Pancreas (tissue), 10 donors: Measurements from ENCODE around the gene PHF19. TPM values are rescaled to one million over a fixed set of nuclear protein-coding genes. Genes with fewer than 3 reads are reported as not detected.

Experiments used
- ATAC-seq, 4 donors: fragments of 200-7000 bp; cut with Tn5 transposase; one replicate each; pipeline versions ENCODE4 v1.8.0 to v1.9.1; 2020; ENCODE audit warnings: mild to moderate bottlenecking in 4 of 4, moderate library complexity in 4 of 4
- DNase-seq, 6 donors: peaks; one replicate each; pipeline ENCODE4 v3.0.0-alpha.2; 2020
- FAIRE-seq: peaks from 2 replicates; lab custom pipeline; 2012; peaks lifted over from hg19 to GRCh38; lab: Jason Lieb, UNC
- H3K27ac ChIP-seq, 4 donors: fragments of 200-600 bp; sonication (generic); 1 replicate in 3 of 4; 2 replicates in 1 of 4; pipeline versions ENCODE4 v1.5.0 to v1.8.0; 2020
- H3K27me3 ChIP-seq, 4 donors: fragments of 200-600 bp; one replicate each; pipeline ENCODE4 v1.8.0; 2021
- H3K36me3 ChIP-seq, 3 donors: fragments of 200-600 bp; sonication (generic) in 1 of 3; one replicate each; pipeline versions ENCODE4 v1.5.0 to v1.8.0; 2020 to 2021
- H3K4me1 ChIP-seq, 3 donors: fragments of 200-600 bp; one replicate each; pipeline ENCODE4 v1.8.0; 2021
- H3K4me3 ChIP-seq, 4 donors: fragments of 200-600 bp; sonication (generic) in 2 of 4; one replicate each; pipeline versions ENCODE4 v1.5.0 to v1.8.0; 2020 to 2021
- H3K9me3 ChIP-seq, 4 donors: fragments of 200-600 bp; one replicate each; pipeline ENCODE4 v1.8.0; 2021
- WGBS, 2 donors: extraction: QIAGEN DNeasy Blood & Tissue Kit; methylation state at CpG; one replicate each; pipeline ENCODE4 v1.1.7; 2013; 5-methylcytosine and 5-hydroxymethylcytosine counted together
- intact Hi-C, 3 donors: fragments of 100-400 bp; cut with DNase I; formaldehyde crosslinking; loops; one replicate each; pipeline versions ENCODE4 v1.11.1 to v1.14.2; 2022
- polyA plus RNA-seq, 2 donors: library from polyadenylated mRNA; stranded (reverse); fragments of 200-250 nt; gene quantifications; one replicate each; pipeline ENCODE4 v1.2.3, GENCODE V29; 2013
- total RNA-seq, 6 donors: library from RNA; stranded (reverse); fragmentation: NEBNext Ultra II Directional in 4 of 6; extraction: Animal tissue kit (Norgen Biotek cat#: 25700) in 4 of 6; gene quantifications; one replicate each; pipeline versions ENCODE4 v1.2.1 to v1.2.4, GENCODE V29; 2021 to 2023
- TF ChIP-seq, protein P1 (sequence below), 4 donors: fragments of 200-600 bp; sonication (generic) in 3 of 4; IDR thresholded peaks; one replicate each; pipeline versions ENCODE4 v1.5.0 to v1.8.0; 2021; ENCODE audit warnings: antibody characterized with exemption in 4 of 4
- donor health status: healthy with polysubstance abuse.
- donor health status: DM: no; HTN: no; CAD: no; lungs with moderate emphysema.
- donor health status: DM: no; HTN: no; CAD: no.
- donor health status: control.
- donor health status: control.
- donor health status: Bipolar disorder and iron deficiency.
- donor health status: DM: yes; HTN: yes; CAD: no.
- donor health status: DM: no; HTN: no; CAD: no.
- donor health status: DM: no; HTN: no; CAD: no.
- donor health status: DM: yes; HTN: yes; CAD: no.

Gene PHF19
- total and polyA plus RNA-seq, 8 donors = 2.2 to 7.4 (median 4.4) TPM

DNA sequence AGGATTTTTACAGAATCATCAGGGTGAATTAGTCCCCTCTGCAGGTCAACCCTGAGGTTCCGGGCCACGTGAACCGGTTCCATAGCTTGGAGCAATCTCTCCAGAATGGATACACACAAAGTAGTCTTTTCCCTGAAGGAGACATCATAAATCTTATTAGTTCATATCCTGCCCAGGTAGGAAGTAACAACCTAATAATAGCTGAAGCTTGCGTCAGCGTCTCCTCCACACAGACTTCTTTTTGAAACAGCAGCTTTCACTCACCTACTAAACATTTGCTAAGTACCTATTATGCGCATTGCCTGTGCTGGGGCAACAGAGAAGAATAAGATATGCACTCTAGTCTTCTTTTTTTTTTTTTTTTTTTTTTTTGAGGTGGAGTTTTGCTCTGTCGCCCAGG, 43.7 kb downstream of the PHF19 start:
- no peak for FAIRE-seq
- intact Hi-C loops = no loop called here
- Histone ChIP-seq H3K4me1 (no peaks in the 10 kb centered on the region), H3K27me3 (no peaks in the 10 kb centered on the region), H3K27ac (no peak overlapping the region), H3K36me3 (peaks cover 0 to 31% (median 0%) of the 10 kb centered on the region in 3 donors), H3K9me3 (no peaks in the 10 kb centered on the region), H3K4me3 (no peak overlapping the region)
- no peak for DNase-seq
- TF ChIP-seq, protein P1, sequence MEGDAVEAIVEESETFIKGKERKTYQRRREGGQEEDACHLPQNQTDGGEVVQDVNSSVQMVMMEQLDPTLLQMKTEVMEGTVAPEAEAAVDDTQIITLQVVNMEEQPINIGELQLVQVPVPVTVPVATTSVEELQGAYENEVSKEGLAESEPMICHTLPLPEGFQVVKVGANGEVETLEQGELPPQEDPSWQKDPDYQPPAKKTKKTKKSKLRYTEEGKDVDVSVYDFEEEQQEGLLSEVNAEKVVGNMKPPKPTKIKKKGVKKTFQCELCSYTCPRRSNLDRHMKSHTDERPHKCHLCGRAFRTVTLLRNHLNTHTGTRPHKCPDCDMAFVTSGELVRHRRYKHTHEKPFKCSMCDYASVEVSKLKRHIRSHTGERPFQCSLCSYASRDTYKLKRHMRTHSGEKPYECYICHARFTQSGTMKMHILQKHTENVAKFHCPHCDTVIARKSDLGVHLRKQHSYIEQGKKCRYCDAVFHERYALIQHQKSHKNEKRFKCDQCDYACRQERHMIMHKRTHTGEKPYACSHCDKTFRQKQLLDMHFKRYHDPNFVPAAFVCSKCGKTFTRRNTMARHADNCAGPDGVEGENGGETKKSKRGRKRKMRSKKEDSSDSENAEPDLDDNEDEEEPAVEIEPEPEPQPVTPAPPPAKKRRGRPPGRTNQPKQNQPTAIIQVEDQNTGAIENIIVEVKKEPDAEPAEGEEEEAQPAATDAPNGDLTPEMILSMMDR (IDR thresholded peaks at IDR 0.05) = no peak
- 96% methylated on average over 7 of the region's 7 CpGs for WGBS, 2 donors
- ATAC-seq = no peak

DNA sequence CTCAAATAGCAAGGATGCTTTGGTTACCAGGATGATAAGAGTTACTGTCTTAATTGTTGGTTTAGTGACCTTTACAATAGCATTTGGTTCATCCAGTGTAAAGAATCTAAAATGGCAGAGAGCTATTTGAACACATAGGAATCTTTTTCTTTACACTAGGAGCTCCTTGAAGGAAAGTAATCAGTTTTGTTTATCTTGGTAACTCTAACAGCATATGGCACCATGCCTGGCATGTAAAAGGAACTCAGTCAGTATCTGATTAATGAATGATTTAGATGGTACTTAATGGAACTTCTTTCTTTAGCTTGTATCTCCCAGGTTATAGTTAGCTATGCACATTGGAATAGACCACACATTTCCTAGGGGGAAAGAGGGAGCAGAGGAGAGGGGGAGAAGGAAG, 44.2 kb downstream of the PHF19 start:
- Histone ChIP-seq H3K36me3 (peaks cover 0 to 36% (median 0%) of the 10 kb centered on the region in 3 donors), H3K4me1 (no peaks in the 10 kb centered on the region), H3K9me3 (no peaks in the 10 kb centered on the region), H3K27ac (no peak overlapping the region), H3K27me3 (no peaks in the 10 kb centered on the region), H3K4me3 (no peak overlapping the region)
- no peak for ATAC-seq
- no peak for FAIRE-seq
- TF ChIP-seq, protein P1 (IDR thresholded peaks at IDR 0.05) = no peak
- DNase-seq = no peak
- intact Hi-C loops = no loop called here

DNA sequence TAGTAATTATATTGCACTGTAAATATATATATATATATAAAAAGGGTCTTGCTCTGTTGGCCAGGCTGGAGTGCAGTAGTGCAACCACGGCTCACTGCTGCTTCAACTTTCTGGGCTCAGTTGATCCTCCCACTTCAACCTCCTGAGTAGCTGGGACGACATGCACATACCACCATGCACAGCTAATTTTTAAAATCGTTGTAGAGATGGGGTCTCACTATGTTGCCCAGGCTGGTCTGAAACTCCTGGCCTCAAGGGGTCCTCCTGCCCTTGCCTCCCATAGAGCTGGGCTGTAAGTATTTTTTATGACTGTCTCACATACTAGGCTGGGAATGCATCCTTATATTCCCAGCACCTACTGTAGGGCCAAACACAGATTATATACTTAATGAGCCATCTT, 46.1 kb downstream of the PHF19 start:
- no peak for ATAC-seq
- FAIRE-seq = no peak
- no peaks in the 10 kb centered on the region for H3K9me3 ChIP-seq
- no peak overlapping the region for H3K27ac ChIP-seq
- H3K36me3 ChIP-seq = peaks cover 0 to 43% (median 0%) of the 10 kb centered on the region in 3 donors
- TF ChIP-seq, protein P1 (IDR thresholded peaks at IDR 0.05) = no peak
- 87 to 93% methylated on average over 3 of the region's 3 CpGs for WGBS, 2 donors
- DNase-seq = no peak
- H3K4me3 ChIP-seq = no peak overlapping the region
- no peaks in the 10 kb centered on the region for H3K27me3 ChIP-seq
- intact Hi-C loops = no loop called here
- H3K4me1 ChIP-seq = no peaks in the 10 kb centered on the region

DNA sequence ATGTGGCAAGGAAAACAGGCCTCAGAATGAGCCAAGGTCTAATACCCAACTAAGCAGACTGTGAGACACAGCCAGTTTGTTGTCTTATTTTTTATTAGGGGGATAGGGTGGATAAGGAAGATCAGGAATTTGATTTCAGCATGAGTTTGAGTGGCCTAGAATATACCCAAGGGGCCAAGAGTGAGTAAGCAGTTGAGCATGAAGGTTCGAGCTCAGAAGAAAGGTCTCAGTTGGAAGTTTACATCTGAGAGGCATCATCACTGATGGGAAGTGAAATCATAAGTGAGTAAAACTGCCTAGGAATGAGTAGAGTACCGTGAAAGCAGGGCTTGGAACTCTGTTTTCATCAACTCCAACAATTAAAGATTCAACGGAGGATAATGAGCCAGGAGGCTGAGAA, 46.8 kb downstream of the PHF19 start:
- intact Hi-C loops = no loop called here
- Histone ChIP-seq H3K4me3 (no peak overlapping the region), H3K4me1 (no peaks in the 10 kb centered on the region), H3K9me3 (no peaks in the 10 kb centered on the region), H3K36me3 (peaks cover 0 to 48% (median 0%) of the 10 kb centered on the region in 3 donors), H3K27me3 (no peaks in the 10 kb centered on the region), H3K27ac (no peak overlapping the region)
- TF ChIP-seq, protein P1 (IDR thresholded peaks at IDR 0.05) = no peak
- no peak for ATAC-seq
- DNase-seq = no peak
- FAIRE-seq = no peak
- WGBS, 2 donors = 94 to 96% methylated on average over 3 of the region's 3 CpGs

DNA sequence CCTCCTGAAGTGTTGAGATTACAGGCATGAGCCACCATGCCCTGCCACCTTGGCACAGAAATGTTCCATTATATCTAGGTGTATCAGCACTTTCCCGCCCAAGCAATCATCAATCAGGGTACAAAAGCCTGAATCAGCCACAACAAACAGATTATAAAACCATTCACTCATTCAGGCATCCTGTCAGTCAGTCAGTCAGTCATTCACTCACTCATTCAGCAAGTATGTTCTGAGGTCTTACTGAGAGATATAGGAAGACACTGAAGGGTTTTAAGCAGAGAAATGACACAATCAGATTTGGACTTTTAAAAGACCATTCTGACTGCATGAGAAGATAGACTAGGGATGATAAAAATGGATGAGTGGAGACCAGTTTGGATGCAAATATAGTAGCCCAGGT, 47.3 kb downstream of the PHF19 start:
- WGBS, 2 donors = 75 to 89% methylated on average over 1 of the region's 1 CpG
- intact Hi-C loops = no loop called here
- H3K4me1 ChIP-seq = no peaks in the 10 kb centered on the region
- ATAC-seq (no peak), FAIRE-seq (no peak), DNase-seq (no peak)
- no peak overlapping the region for H3K4me3 ChIP-seq
- H3K9me3 ChIP-seq = no peaks in the 10 kb centered on the region
- no peaks in the 10 kb centered on the region for H3K27me3 ChIP-seq
- H3K27ac ChIP-seq = no peak overlapping the region
- TF ChIP-seq, protein P1 (IDR thresholded peaks at IDR 0.05) = no peak
- peaks cover 0 to 48% (median 0%) of the 10 kb centered on the region in 3 donors for H3K36me3 ChIP-seq
